Natural killer cell (primary cell): Measurements from ENCODE around the gene KDM7A. TPM values are rescaled to one million over a fixed set of nuclear protein-coding genes. Genes with fewer than 3 reads are reported as not detected.

Experiments
- ATAC-seq, 3 donors: fragments of 150-1000 bp in 2 of 3; fragments of 200-7000 bp in 1 of 3; cut with Tn5 transposase; 1 replicate in 1 of 3; 2 replicates in 2 of 3; pipeline ENCODE4 v1.10.0; 2021; ENCODE audit warnings: mild to moderate bottlenecking in 2 of 3, moderate library complexity in 2 of 3
- DNase-seq, 2 donors: peaks; one replicate each; pipeline versions ENCODE4 v3.0.0 to v3.0.0-alpha.2; 2013 to 2021; ENCODE audit warnings: mixed read lengths in 1 of 2
- H3K27ac ChIP-seq: one replicate; pipeline ENCODE4 v1.5.1; 2013; ENCODE audit warnings: mild to moderate bottlenecking, low read length
- H3K27me3 ChIP-seq: one replicate; pipeline ENCODE4 v1.6.1; 2013; ENCODE audit warnings: low read length; ENCODE audit not compliant: control insufficient read depth, insufficient read depth
- H3K36me3 ChIP-seq: one replicate; pipeline ENCODE4 v1.6.1; 2013; ENCODE audit warnings: low read length; ENCODE audit not compliant: control insufficient read depth, insufficient read depth
- H3K4me1 ChIP-seq: one replicate; pipeline ENCODE4 v1.6.1; 2013; ENCODE audit warnings: low read length; ENCODE audit not compliant: control insufficient read depth, insufficient read depth
- H3K4me3 ChIP-seq: one replicate; pipeline ENCODE4 v1.5.1; 2013; ENCODE audit warnings: low read length
- H3K9me3 ChIP-seq: one replicate; pipeline ENCODE4 v1.6.1; 2013; ENCODE audit warnings: low read length; ENCODE audit not compliant: control insufficient read depth, insufficient read depth
- H3K27ac Mint-ChIP-seq, 2 donors: one replicate each; pipeline ENCODE4 v1.8.0; 2022; ENCODE audit warnings: mild to moderate bottlenecking in 2 of 2, mixed read lengths in 2 of 2, moderate library complexity in 1 of 2
- H3K27me3 Mint-ChIP-seq, 2 donors: one replicate each; pipeline ENCODE4 v1.8.0; 2022; ENCODE audit warnings: low read depth in 2 of 2, mixed read lengths in 2 of 2
- H3K36me3 Mint-ChIP-seq: one replicate; pipeline ENCODE4 v1.8.0; 2022; ENCODE audit warnings: mixed read lengths
- H3K4me1 Mint-ChIP-seq, 2 donors: one replicate each; pipeline ENCODE4 v1.8.0; 2022; ENCODE audit warnings: mixed read lengths in 2 of 2
- H3K4me3 Mint-ChIP-seq: one replicate; pipeline ENCODE4 v1.8.0; 2022; ENCODE audit warnings: mild to moderate bottlenecking, moderate library complexity, mixed read lengths
- H3K9me3 Mint-ChIP-seq, 2 donors: one replicate each; pipeline ENCODE4 v1.8.0; 2022; ENCODE audit warnings: mixed read lengths in 2 of 2
- WGBS: methylation state at CpG from one replicate; pipeline ENCODE4 v1.1.7; 2013; ENCODE audit warnings: missing lambda C conversion rate; ENCODE audit not compliant: insufficient coverage; 5-methylcytosine and 5-hydroxymethylcytosine counted together
- intact Hi-C: fragments of 100-400 bp; cut with micrococcal nuclease; formaldehyde crosslinking; loops from one replicate; pipeline ENCODE4 v1.14.2; 2022
- total RNA-seq, 4 donors: library from RNA; stranded (reverse); fragments of 120-200 nt in 1 of 4; gene quantifications; one replicate each; pipeline versions ENCODE4 v1.2.3 to v1.2.4, GENCODE V29; 2013 to 2022
- TF ChIP-seq, protein P1 (sequence below): fragments of 200-600 bp; IDR thresholded peaks from one replicate; pipeline ENCODE4 v1.8.0; 2022; ENCODE audit warnings: antibody characterized with exemption

The KDM7A gene
- total RNA-seq, 3 donors from 2014 or later (not counting 1 experiment from before 2014, with no cell fraction given) = 25.2 to 38.1 (median 36.1) TPM

DNA sequence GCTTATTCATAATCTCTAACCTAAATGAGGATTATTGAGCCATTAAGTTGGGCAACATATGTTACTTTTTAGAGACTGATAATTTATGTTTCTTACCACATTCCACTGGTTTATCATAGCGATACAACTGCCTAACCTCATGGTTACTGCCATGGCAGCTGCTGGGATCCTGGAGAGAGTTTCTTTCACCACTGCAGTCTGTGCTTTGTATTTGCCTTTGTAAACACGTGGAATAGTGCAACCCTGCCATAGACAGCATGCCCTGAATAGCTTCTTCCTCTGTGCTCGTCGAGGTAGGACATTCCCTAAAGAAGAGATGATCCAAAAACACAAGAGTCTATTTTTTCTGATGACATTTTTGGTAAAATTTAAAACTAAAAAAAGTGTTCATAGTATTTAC, 80.3 kb downstream of the KDM7A start:
- 90% methylated on average over 4 of the region's 4 CpGs for WGBS
- no peaks in the 10 kb centered on the region for H3K27me3 ChIP-seq
- Mint-ChIP-seq H3K9me3 (no peaks in the 10 kb centered on the region), H3K27ac (no peak overlapping the region), H3K36me3 (peaks cover 34% of the 10 kb centered on the region), H3K27me3 (no peaks in the 10 kb centered on the region), H3K4me1 (peaks cover 0 to 5% of the 10 kb centered on the region in 2 donors), H3K4me3 (no peak overlapping the region)
- TF ChIP-seq, protein P1, sequence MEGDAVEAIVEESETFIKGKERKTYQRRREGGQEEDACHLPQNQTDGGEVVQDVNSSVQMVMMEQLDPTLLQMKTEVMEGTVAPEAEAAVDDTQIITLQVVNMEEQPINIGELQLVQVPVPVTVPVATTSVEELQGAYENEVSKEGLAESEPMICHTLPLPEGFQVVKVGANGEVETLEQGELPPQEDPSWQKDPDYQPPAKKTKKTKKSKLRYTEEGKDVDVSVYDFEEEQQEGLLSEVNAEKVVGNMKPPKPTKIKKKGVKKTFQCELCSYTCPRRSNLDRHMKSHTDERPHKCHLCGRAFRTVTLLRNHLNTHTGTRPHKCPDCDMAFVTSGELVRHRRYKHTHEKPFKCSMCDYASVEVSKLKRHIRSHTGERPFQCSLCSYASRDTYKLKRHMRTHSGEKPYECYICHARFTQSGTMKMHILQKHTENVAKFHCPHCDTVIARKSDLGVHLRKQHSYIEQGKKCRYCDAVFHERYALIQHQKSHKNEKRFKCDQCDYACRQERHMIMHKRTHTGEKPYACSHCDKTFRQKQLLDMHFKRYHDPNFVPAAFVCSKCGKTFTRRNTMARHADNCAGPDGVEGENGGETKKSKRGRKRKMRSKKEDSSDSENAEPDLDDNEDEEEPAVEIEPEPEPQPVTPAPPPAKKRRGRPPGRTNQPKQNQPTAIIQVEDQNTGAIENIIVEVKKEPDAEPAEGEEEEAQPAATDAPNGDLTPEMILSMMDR = no peak
- DNase-seq (no peak), ATAC-seq (no peak)
- H3K36me3 ChIP-seq = peaks cover 82% of the 10 kb centered on the region
- H3K4me1 ChIP-seq = no peaks in the 10 kb centered on the region
- H3K27ac ChIP-seq = no peak overlapping the region
- no peaks in the 10 kb centered on the region for H3K9me3 ChIP-seq
- intact Hi-C loops = no loop called here
- H3K4me3 ChIP-seq = no peak overlapping the region

DNA sequence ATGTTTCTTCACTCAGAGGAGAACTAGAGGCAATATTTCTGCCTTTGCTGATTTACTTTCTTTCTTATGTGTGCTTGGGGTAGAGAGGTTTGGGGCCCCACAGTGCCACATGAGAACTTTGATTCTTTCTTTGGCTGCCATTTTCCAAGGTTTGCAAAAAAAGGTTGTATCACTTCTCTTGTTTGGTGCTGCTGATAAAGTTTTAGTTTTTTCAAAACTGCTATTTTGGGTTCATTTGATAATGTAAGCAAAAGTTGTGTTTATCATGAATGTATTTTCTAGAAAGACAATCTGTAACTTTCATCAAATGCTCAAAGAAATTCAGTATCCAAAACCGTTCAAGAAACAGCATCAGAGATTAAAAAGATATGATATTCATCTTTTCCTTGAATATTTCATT, 83.4 kb downstream of the KDM7A start:
- TF ChIP-seq, protein P1 = no peak
- no peaks in the 10 kb centered on the region for H3K4me1 Mint-ChIP-seq
- peaks cover 23% of the 10 kb centered on the region for H3K36me3 Mint-ChIP-seq
- no peak overlapping the region for H3K4me3 Mint-ChIP-seq
- intact Hi-C loops = no loop called here
- Histone ChIP-seq H3K4me3 (no peak overlapping the region), H3K9me3 (no peaks in the 10 kb centered on the region), H3K27ac (no peak overlapping the region), H3K27me3 (no peaks in the 10 kb centered on the region), H3K36me3 (peaks cover 77% of the 10 kb centered on the region), H3K4me1 (no peaks in the 10 kb centered on the region)
- ATAC-seq (no peak), DNase-seq (no peak)
- 88% methylated on average over 1 of the region's 1 CpG for WGBS
- H3K27ac Mint-ChIP-seq = no peak overlapping the region
- H3K27me3 Mint-ChIP-seq = no peaks in the 10 kb centered on the region
- H3K9me3 Mint-ChIP-seq = no peaks in the 10 kb centered on the region

DNA sequence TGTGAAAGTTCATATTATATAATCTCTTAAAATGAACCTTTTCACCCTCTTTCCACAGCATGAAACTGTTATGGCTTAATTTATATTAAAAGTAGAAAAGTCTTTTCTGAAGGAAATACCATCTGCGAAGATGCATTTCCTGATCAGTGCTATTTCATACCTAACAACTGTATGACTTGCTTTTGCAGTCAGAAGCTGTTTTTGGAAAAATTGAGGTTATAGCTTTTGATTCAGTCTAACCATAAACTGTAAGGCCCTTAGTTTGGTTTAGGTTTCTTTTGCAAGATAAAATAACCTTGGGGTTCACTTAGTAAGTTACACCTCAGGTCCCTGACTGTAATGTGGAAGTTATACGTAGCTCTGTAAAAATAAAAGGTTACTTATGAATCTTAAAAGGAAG, 91.3 kb downstream of the KDM7A start:
- TF ChIP-seq, protein P1 = no peak
- intact Hi-C loops = no loop called here
- no peaks in the 10 kb centered on the region for H3K36me3 Mint-ChIP-seq
- Histone ChIP-seq H3K4me1 (peaks cover 15% of the 10 kb centered on the region), H3K36me3 (peaks cover 2% of the 10 kb centered on the region), H3K4me3 (no peak overlapping the region), H3K27ac (peak overlapping the region; percentile 4), H3K27me3 (no peaks in the 10 kb centered on the region), H3K9me3 (no peaks in the 10 kb centered on the region)
- ATAC-seq = peak; percentile 14 to 24 (median 23)
- H3K9me3 Mint-ChIP-seq = no peaks in the 10 kb centered on the region
- DNase-seq = no peak
- H3K27ac Mint-ChIP-seq = peak overlapping the region; percentile 9 to 70
- WGBS = no CpG with 5 or more reads among the region's 2 CpGs
- no peaks in the 10 kb centered on the region for H3K27me3 Mint-ChIP-seq
- peak overlapping the region; percentile 54 for H3K4me3 Mint-ChIP-seq
- H3K4me1 Mint-ChIP-seq = peaks cover 40 to 42% of the 10 kb centered on the region in 2 donors

DNA sequence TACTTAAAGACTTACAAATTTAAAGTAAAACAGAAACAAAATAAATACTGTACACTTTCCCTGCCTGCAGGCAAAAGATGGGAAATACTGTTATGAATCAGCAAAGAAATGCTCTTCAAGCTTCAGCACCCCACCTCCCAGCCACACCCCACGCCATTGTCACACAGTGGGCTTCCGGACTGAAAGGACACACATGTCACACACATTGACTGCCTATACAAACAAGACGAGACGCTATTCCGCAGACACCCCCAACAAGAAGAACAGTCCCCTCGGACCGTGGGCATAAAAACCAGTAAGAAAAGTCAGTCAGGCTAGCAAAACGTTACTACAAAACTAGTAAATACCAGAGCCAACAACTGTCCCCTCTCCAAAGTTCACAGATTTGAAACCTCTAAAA, 91.8 kb downstream of the KDM7A start:
- H3K27ac ChIP-seq = peak overlapping the region; percentile 4
- H3K36me3 ChIP-seq = peaks cover 2% of the 10 kb centered on the region
- DNase-seq (peak in 1 of 2 donors; percentile 42), ATAC-seq (peak; percentile 52 to 65 (median 62))
- WGBS = 55% methylated on average over 8 of the region's 8 CpGs
- intact Hi-C loops = no loop called here
- Mint-ChIP-seq H3K27me3 (peaks cover 0 to 3% of the 10 kb centered on the region in 2 donors), H3K27ac (peak overlapping the region; percentile 9 to 70), H3K36me3 (no peaks in the 10 kb centered on the region), H3K4me1 (peaks cover 40 to 42% of the 10 kb centered on the region in 2 donors), H3K4me3 (peak overlapping the region; percentile 54), H3K9me3 (no peaks in the 10 kb centered on the region)
- H3K27me3 ChIP-seq = no peaks in the 10 kb centered on the region
- TF ChIP-seq, protein P1 = no peak
- H3K4me3 ChIP-seq = no peak overlapping the region
- peaks cover 15% of the 10 kb centered on the region for H3K4me1 ChIP-seq
- no peaks in the 10 kb centered on the region for H3K9me3 ChIP-seq
